HG02885 (cell line): Measurements from ENCODE around the gene DFFB.

Experiments used
- ATAC-seq: cut with Tn5 transposase; IDR thresholded peaks from one replicate; pipeline ENCODE4 v1.9.1; 2021; ENCODE audit warnings: mild to moderate bottlenecking; ENCODE audit not compliant: unreplicated experiment, poor library complexity

Gene DFFB

GRCh38 chr1:3894626-3895278 lies 37.5 kb downstream of the DFFB start:
- no peak for ATAC-seq

GRCh38 chr1:3895279-3895950 lies 38.1 kb downstream of the DFFB start:
- no peak for ATAC-seq

DNA sequence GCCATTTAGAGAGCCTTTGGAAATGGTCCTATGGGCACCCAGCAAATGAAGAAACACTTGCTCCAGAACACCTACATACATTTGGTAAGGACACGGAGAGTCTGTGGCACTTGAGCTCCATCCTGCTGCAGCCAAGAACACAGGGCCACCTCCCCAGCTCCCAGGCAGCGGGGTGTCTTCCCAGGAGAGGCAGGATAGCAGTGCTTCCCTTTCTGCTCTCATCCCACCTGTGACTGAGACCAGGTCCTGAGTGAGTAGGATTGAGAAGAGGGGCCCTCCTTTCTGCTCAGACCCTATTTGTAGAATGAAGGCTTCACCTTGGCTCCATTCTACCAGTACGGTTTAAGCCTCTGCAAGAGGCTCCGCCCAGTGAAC lies 38.7 kb downstream of the DFFB start:
- ATAC-seq, result no peak

GRCh38 chr1:3896396-3897000 lies 39.2 kb downstream of the DFFB start:
- ATAC-seq, result no peak

GRCh38 chr1:3898475-3898735 lies 41.1 kb downstream of the DFFB start:
- ATAC-seq, result no peak

GRCh38 chr1:3898994-3899753 lies 41.9 kb downstream of the DFFB start:
- ATAC-seq, result no peak

- ATAC-seq, result peak; percentile 5
Measured at GRCh38 chr1:3899754-3900149, 42.5 kb downstream of the DFFB start.

GRCh38 chr1:3900150-3900968 lies 43.1 kb downstream of the DFFB start, which contains the start of gene C1orf174:
Gene C1orf174 (minus strand): TSS chr1:3900272. CDS start chr1:3900186, 86 bp downstream.
- ATAC-seq, result peak; percentile 72

- ATAC-seq, result peak; percentile 66
Measured at GRCh38 chr1:3900969-3901529, 43.8 kb downstream of the DFFB start.

- no peak for ATAC-seq
Measured at GRCh38 chr1:3902111-3902511, 44.8 kb downstream of the DFFB start.

DNA sequence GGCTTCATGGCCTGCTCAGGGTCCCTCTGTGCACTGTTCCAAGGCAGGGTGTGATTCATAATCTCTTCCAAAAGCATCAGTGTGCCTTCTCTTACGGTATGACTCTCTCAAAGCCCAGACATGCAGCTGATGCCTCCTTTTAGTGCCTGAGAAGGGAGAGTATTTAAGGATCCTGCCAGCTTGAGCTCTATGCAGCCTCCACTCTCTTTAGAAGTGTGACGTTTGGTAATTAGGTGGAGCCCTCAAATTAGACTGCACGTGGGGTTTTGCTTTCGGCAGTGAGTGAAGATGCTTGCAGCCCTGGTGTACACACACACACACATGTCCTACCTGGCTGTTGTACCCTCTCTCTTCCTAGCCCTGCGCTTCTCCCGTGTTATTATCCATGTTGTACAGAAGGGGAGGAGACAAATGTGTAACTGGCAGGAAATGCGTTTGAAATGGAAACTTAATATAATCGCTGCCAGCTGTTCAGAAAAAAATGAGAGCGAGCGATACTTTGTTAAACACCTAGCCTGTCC lies 45.4 kb downstream of the DFFB start:
- ATAC-seq, result no peak

DNA sequence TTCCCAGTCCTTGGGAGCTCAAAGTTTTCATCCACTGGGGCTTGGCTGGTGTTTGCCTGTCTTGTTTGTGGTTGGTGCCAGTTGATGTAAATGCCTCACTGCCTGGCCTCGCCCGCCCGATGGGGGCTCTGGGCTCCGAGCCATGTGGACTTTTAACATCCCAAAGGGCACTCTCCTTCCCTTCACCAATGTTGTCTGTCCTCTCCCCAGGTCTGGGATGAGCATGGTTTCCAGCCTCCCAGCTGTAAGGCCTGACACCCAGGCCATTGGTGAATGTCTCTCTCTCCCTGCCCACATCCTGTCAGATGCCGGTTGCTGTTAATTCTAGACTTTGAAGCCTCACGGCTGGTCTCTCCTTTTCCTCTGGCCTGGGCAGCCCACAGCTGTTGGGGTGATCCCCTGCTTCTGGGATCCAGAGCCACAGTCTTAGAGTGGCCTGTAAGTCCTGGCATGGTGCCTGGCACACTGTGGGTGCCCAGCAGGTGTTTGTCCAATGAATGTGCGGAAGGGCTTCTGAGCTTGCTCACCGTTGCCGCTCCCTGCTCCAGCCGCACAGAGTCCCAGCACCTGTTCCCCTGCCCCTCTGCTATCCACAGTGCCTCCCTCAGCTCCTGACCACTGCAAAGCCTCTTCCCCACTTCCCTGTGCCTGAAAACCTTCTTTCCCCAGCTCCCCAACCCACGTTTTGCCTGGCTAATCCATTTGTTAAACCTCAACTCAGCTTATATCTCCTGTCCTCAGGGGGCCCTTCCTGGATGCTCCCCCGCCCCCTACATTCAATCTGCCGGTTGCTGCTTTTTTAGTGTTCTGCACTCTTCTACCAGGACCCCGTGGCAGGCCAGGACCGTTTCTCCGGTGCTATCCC lies 46.1 kb downstream of the DFFB start:
- no peak for ATAC-seq

- no peak for ATAC-seq
Measured at GRCh38 chr1:3904006-3904842, 46.9 kb downstream of the DFFB start.

- no peak for ATAC-seq
Measured at GRCh38 chr1:3904843-3905185, 47.5 kb downstream of the DFFB start.

- ATAC-seq, result no peak
Measured at GRCh38 chr1:3905266-3905952, 48.1 kb downstream of the DFFB start.

DNA sequence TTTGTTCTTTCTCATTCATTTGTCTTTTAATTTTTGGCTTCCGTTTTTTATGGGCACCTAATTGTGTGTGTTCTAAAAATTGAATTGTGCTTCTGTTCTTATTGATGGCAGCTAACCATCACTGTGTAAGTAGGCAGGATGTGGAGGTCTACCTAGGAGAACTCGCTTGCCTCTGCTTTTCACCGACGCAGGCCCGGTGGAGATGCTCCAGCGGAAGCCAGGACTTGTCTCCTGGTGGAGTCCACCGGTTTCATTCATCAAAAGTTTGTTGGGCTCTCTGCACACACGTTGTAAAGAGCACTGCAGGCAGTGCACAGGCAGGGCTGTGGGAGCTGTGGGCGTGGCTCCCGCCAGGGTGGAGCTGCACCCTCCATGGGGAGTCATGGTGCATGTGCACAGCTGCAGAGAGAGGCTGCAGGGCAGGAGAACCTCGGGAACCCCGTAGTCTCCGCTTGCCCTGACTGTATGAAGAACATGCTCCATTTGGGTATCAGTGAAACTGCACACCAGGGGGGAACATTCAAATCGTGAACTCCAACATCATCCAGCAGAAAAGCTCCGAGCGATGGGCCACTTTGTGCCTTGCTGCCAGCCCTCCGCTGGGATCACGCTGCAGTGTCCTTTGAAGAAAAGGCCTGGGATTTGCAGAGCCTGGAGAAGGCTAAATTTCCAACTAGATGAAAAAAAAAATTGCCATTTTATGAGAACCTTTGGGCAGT lies 48.8 kb downstream of the DFFB start:
- no peak for ATAC-seq

DNA sequence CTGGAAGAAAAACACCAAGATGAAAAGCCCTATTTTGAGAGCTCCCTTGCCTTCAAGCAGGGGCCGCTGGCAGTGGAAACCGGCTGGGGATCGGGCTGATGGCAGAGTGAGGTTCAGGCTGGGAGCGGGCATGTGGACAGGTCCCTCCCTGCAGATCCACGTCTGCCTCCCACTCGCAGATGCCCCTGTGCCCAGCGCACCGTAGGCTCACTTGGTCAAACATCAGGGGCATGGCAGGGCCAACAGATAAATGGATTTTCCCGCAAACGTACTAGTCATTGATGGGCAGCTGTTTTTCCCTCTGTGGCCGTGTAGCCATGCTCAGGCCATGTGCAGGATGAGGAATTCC lies 49.4 kb downstream of the DFFB start:
- no peak for ATAC-seq
